Eye (tissue), 1 donor: ENCODE data around the gene PRAMEF5.
"Not testable (repeated sequence)": the region's sequence is repeated elsewhere in the genome, so short reads cannot be mapped to it uniquely, and the experiment has no call there.

Source experiments
- DNase-seq: peaks from one replicate; pipeline ENCODE4 v3.0.0-alpha.2; 2015

PRAMEF5 gene

DNA sequence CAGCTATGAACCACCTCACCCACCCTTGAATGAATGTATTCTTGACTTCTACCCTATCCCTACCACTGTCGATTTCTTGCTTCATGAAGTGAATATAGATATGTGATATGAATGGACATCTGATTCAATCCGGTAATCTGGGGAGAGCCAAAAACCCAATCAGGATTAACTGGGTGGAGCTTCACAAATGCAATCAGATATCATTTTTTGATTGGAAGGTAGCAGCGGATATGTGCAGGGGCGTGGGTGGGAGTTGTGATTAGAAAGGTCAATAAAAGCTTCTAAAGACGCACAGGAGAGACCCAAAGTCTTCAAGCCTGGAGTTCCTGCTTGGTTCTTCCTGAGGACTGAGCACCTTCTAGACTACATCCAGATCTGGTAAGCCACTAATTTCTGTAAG is at the start of gene PRAMEF5:
Gene PRAMEF5 (plus strand): TSS at position 301 of the 400 bp plus-strand sequence. CDS start 5,071 bp downstream, outside the sequence.
- not testable (repeated sequence) for DNase-seq

DNA sequence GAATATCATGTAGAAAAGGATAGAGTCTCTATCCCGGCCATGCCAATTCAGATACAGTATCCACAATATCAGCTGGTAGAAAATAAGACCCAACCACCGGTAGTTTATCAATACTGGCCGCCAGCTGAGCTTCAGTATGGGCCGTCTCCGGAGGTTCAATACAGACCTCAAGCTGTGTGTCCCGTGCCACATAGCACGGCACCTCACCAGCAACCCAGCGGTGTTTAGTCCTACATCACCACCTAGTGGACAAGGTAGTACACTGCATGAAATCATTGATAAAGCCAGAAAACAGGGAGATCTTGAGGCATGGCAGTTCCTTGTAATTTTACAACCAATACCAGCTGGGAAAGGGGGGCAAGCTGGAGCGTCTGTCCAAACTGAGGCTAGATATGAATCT is 45.3 kb upstream of the PRAMEF5 start:
- not testable (repeated sequence) for DNase-seq

DNA sequence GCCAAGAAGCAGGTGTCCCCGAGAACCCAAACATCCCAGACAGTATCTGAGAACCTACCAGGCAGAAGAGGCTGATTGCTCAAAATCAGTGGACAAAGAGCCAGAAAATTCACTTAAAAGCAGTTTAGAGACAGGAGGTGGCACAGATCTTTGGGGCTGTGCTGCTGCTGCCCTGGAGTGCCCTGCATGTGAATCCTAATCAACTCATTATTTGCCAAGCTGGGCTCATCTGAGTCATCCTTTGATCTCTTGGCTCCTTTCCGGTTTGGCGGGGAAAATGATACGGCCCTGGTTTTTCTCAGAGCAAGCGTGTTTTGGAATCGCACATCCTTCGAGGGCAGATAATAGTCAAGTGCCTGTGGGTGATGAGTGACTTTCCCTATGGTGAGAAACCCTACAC is 37.4 kb upstream of the PRAMEF5 start:
- DNase-seq = not testable (repeated sequence)

DNA sequence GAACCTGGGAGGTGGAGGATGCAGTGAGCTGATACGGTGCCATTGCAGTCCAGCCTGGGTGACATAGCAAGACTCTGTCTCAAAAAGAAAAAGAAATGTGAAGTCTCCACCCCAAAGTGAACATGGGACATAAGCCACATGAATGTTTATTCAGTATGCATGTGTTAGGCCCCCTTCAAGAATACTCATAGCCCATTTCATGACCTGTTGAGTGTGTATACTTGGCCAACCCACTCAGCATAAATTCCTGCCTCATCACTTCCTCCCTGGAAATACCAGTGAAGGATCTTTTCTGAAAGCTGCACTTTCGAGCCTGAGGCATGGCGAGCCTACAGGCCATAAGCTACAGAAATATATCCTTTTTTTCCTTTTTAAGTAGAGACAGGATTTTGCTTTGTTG is 34.8 kb upstream of the PRAMEF5 start:
- DNase-seq = not testable (repeated sequence)

DNA sequence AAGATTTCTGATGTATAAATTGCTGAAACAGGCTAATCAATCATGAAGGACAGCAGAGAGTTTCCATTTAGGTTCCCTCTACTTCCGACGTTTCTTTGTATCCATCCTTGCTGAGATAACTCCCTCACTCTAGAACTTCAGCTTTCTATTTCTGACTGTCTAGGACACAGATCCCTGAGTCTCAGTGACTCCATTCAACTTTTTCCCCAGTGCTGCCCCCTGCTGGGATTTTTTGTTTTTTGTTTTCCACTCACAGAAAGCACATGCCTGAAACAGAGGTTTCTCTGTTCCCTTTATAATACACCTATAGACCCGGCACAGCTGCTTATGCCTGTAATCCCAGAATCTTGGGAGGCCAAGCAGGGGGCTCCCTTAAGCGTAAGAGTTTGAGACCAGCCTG is 31.2 kb upstream of the PRAMEF5 start:
- not testable (repeated sequence) for DNase-seq

DNA sequence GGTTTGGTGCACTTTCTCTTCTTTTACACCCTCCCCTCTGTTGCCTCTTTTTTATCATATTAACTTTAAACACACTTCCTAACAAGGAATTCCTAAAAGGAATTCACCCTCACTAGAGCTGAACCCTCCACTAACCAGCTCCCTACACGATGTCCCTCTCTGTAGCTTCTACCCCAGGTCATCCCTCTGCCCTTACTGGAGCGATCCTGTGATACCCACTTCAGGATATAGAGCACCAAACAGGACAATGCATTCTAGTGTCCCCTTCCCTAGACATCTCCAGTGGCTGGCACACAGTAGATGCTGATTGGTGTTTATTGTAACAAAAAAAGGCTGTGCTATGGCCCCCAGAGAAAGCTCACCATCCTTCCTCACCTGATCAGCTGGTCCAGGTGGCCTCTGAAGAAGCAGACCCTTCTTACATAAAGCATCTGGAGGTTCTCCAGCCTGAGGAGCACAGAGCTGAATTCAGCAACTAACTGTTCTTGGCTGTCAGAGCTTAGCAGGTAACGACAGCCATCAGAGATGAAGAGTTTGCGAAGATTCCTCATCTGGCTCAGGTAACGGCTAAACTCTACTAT is 29.4 kb upstream of the PRAMEF5 start:
- DNase-seq = no peak

DNA sequence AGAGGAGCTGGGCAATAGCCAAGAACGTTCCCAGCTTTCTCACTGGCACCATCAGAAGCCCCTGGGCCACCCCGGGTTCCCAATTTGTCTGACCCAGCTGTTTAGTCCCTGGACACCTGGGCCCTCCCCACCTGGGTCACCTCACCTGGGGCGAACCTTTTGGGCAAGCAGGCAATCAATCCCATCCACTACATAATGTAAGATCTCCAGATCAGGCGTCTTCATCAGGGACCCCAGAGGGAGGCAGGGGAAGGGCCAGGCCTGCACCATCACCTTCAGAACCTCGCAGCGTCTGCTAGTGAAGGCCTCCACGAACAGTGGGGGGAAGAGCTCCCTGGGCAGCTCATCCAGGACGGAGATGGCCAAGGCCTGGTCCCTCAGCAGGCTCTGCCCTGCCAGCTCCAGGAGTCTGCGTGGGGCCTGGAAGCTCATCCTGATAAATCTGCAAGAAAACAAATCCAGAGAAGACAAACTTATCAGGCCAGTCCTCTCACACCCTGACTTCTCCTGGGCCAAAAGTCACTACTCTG is 28.3 kb upstream of the PRAMEF5 start, which contains the start of gene PRAMEF18:
Gene PRAMEF18 (minus strand): TSS at position 480 of the 530 bp plus-strand sequence. CDS start 48 bp downstream, at position 432.
- DNase-seq = not testable (repeated sequence)

DNA sequence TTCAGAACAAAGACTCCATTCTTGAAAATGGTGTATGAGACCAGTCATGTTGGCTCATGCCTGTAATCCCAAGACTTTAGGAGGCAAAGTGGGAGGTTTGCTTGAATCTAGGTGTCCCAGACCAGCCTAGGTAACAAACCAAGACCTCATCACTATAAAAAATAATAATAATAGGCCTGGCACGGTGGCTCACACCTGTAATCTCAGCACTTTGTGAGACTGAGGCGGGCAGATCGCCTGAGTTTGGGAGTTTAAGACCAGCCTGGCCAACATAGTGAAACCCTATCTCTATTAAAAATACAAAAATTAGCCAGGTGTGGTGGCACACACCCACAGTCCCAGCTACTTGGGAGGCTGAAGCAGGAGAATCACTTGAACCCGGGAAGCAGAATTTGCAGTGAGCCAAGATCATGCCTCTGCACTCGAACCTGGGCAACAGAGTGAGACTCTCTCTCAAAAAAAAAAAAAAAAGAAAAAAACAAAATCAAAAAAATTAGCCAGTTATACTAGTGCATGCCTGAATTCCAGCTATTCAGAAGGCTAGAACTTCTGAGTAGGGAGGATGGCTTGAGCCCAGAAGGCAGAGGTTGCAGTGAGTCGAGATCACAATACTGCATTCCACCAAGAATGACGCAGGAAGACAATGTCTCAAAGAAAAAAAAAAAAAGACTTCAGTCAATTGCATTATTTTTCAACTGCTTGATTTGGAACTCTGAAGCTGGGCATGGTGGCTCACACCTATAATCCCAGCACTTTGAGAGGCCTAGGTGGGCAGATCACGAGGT is 26.5 kb upstream of the PRAMEF5 start:
- DNase-seq = not testable (repeated sequence)

DNA sequence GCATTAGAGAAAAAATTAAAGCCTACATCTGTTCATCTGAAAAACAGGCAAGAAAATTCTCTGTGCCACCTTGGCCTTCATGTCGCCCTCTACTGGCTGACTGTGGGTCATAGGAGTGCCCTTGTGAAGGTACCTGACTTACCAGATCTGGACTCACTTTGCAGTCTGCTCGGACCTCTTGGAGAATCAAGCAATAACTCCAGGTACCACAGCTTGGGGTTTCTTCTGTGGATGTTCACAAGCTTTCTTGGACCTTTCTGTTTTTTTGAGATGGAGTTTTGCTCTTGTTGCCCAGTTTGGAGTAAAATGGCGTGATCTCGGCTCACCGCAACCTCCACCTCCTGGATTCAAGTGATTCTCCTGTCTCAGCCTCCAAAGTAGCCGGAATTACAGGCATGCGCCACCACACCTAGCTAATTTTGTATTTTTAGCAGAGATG is 25.6 kb upstream of the PRAMEF5 start:
- no peak for DNase-seq

DNA sequence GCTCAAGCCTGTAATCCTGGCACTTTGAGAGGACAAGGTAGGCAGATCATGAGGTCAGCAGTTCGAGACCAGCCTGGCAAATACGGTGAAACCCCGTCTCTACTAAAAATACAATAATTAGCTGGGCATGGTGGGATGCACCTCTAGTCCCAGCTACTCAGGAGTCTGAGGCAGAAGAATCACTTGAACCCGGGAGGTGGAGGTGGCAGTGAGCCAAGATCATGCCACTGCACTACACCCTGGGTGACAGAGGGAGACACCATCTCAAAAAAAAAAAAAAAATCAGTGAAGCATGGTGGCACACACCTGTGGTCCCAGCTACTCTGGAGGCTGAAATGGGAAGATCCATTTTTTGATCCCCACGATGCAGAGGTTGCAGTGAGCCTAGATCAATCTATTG is 23.9 kb upstream of the PRAMEF5 start:
- DNase-seq = not testable (repeated sequence)

DNA sequence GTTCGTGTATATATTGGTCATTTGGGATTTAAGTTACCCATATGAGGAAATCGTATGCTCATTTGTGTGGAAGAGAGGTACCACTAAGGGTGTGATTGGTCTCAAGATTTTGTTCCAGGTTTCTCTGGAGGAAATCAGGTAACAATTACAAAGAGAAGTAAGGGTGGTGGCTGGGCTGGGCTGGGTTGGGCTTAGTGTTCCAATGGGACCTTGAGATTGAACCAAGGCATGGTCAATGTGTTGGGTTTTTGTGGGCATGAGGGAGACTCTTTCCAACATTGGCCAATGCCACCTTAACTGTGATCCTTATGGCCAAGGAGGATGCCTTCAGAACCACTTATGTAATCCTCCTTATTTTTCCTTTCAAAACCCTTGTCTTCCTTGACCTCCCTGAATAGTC is 23.4 kb upstream of the PRAMEF5 start:
- not testable (repeated sequence) for DNase-seq

DNA sequence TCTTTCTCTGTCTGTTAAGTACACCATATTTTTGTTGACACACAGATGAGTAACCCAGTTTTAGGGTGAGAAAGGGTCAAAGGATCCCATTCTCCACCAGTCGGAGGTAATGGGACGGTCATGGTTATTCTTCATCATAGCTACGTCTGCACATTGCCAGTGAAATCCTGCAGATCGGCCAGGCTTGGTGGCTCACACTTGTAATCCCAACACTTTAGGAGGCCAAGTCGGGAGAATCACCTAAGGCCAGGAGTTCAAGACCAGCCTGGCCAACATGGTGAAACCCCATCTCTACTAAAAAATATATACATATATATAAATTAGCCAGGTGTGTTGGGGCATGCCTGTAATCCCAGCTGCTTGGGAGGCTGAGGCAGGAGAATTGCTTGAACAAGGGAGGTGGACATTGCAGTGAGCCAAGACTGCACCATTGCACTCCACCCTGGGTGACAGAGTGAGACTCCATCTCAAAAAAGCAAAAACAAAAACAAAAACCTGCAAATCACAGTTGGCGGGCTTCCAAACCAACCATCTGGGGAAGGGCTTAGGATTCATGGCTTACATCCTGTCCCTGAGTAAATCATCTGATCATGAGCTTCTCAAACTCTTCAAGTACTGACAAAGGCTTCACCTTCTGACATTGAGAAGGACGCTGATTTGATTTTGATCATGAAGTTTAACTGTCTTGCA is 22.8 kb upstream of the PRAMEF5 start:
- not testable (repeated sequence) for DNase-seq

DNA sequence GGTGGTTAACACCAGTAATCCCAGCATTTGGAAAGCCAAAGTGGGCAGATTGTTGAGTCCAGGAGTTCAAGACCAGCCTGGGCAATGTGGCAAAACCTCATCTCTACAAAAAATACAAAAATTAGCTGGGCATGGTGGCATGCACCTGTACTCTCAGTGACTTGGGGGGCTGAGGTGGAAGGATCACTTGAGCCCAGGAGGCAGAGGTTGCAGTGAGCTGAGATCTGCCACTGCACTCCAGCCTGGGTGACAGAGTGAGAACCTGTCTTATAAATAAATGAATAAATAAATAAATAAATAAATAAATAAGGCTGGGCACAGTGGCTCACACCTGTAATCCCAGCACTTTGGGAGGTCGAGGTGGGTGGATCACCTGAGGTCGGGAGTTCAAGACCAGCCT is 21.9 kb upstream of the PRAMEF5 start:
- not testable (repeated sequence) for DNase-seq

DNA sequence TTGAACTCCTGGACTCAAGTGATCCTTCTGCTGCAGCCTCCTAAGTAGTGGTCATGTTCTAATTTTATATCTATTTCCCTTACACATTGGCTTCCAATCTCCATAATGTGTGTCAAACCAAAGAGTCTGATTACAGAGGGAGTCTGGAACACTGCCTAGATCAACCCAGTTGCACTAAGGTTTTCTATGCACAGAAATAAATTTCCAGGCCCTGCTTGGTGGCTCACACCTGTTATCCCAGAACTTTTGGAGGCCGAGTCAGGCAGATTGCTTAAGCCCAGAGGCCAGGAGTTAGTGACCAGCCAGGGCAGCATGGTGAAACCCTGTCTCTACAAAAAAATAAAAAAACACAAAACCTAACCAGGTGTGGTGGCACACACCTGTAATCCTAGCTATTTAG is 19.9 kb upstream of the PRAMEF5 start:
- not testable (repeated sequence) for DNase-seq

DNA sequence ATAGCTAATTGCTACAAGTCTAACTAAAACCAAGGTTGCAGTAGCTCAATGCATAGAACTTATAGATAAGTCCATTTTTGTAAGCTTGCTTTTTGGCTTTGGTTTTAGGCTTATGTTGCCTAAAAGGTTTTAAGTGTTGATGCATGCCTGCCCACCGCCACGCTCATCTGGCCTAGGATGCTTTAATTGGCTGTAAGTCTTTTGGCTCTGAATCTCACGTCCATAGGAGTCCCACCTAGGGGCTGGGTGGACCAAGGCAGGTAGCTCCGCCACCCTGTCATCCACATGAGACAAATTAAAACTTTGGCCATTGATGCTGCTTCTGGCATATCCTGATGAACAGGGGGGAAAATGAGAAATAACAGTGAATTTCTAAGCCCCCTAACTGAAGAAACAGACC is 16.4 kb upstream of the PRAMEF5 start:
- not testable (repeated sequence) for DNase-seq

DNA sequence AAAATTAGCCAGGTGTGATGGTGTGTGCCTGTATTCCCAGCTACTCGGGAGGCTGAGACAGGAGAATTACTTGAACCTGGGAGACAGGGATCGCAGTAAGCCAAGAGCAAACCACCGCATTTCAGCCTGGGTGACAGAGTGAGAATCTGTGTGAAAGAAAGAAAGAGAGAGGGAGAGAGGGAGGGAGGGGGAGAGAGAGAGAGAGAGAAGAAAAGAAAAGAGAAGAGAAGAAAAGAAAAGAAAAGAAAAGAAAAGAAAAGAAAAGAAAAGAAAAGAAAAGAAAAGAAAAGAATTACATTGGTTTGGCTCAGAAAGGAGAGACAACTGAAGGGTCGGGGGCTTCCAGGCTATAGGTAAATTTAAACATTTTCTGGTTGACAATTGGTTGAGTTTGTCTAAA is 14.4 kb upstream of the PRAMEF5 start:
- DNase-seq = not testable (repeated sequence)

DNA sequence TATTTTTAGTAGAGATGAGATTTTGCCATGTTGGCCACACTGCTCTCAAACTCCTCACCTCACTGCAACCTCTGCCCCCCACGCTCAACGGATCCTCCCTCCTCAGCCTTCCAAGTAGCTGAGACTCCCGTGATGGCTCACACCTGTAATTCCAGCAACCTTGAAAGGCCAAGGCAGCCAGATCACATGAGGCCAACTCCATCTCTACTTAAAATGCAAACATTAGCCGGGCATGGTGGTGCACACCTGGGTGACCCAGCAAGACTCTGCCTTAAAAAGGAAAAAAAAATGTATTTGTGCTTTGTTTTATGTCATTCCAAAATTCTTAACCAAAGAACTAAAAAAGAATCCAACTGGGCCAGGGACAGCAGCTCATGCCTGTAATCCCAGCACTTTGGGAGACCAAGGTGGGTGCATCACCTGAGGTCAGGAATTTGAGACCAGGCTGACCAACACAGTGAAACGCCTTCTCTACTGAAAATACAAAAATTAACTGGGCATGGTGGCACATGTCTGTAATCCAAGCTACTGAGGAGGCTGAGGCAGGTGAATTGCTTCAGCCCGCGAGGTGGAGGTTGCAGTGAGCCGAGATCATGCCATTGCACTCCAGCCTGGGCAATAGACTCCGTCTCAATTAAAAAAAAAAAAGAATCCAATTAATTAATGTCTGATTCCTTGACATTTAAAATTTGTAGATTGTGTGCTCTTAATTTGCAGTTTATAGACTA is 10.3 kb upstream of the PRAMEF5 start:
- DNase-seq = not testable (repeated sequence)

DNA sequence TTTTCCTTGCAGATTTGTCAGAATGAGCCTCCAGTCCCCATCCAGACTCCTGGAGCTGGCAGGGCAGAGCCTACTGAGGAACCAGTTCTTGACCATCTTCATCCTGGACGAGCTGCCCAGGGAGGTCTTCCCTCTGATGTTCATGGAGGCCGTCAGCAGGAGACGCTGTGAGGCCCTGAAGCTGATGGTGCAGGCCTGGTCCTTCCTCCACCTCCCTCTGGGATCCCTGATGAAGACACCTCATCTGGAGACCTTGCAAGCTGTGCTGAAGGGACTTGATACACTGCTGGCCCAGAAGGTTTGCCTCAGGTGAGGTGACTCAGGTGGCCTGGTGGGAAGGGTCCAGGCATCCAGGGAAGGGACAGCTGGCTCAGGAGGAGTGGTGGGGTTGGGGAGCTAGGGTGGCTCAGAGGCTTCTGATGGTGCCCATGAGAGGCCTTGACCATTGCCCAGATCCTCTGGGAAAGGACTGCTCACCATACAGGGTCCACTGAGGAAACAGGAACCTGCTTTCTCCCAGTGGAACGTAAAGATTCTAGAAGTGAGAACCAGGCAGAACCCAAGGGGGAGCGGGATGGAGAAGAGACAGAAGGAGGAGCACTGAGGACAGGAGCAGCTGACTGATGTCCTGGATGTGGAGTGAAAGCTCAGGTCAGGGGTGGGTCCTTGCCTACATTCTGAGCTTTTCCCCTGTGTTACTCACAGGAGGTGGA is 8.0 kb upstream of the PRAMEF5 start:
- not testable (repeated sequence) for DNase-seq

DNA sequence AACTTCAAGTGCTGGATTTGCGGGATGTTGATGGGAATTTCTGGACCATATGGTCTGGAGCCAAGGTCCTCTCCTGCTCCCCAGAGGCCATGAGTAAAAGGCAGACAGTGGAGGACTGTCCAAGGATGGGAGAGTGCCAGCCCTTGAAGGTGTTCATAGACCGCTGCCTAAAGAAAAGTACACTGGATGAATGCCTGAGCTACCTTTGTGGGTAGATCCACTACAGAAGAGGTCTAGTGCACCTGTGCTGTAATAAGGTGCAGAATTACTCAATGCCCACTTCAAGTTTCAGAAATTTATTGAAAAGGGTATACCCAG is 7.5 kb upstream of the PRAMEF5 start:
- not testable (repeated sequence) for DNase-seq

DNA sequence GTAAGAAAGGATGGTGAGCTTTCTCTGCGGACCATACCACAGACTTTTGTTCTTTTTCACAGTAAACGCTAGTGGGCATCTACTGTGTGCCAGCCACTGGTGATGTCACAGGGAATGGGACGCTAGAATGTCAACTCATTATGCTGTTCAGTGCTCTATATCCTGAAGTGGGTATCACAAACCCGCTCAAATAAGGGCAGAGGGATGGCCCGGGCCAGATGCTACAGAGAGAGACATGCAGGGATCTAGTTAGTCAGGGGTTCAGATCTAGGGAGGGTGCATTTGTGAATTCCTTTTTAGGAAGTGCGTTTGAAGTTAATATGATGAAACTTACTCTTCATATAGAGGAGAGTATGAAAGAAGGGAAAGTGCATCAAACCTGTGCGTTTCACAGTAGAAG is 6.9 kb upstream of the PRAMEF5 start:
- DNase-seq = not testable (repeated sequence)

DNA sequence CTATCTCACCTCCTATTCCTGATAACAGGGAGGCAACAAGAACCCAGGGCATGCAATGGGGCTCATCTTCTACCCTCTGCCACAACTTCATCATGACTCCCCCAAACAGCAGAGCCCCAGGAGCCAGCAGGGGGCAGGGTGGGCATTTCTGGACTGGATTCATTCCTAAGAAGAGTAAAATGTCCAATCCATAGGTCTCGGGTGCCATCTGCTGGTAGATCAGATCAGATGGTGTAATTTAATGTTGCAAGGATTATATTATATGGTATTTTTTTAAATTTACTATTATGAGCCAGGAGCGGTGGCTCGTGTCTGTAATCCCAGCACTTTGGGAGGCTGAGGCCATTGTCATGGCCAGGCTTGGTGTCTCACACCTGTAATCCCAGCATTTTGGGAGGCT is 11.1 kb downstream of the PRAMEF5 start:
- DNase-seq = not testable (repeated sequence)

DNA sequence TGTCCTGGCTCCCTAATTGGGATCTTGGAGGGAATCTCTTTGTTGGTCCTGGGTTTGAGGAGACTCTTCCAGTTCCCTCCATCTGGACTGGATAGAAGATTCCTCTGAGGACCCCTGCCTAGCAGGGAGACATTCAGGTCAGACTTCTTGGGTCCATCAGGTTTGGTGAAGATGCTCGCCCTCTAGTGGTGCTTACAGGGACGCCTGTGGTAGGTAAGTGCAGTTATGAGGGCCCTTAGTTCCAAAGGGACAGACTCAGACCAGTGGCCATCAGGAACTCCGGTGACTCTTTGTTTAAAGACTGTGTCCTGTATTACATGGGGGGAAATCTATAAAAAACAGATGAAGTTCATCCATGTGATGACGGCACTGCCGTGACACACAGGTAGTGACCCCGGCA is 23.0 kb downstream of the PRAMEF5 start:
- not testable (repeated sequence) for DNase-seq
